GM21529 (cell line): ENCODE measurements around the gene DDX41.
"Not testable (repeated sequence)": the region's sequence is repeated elsewhere in the genome, so short reads cannot be mapped to it uniquely, and the experiment has no call there.

Source experiments
- ATAC-seq: cut with Tn5 transposase; IDR thresholded peaks from one replicate; pipeline ENCODE4 v1.9.1; 2021; ENCODE audit not compliant: unreplicated experiment

The DDX41 gene

GRCh38 chr5:177537389-177538361, 20.9 kb upstream of the DDX41 start:
- no peak for ATAC-seq

- no peak for ATAC-seq
These were observed 19.6 kb upstream of the DDX41 start for GRCh38 chr5:177536386-177536785.

- ATAC-seq: no peak
These were observed 18.4 kb upstream of the DDX41 start for GRCh38 chr5:177535125-177535524.

GRCh38 chr5:177534433-177534832, 17.7 kb upstream of the DDX41 start:
- ATAC-seq: not testable (repeated sequence)

GRCh38 chr5:177531209-177531940, 14.6 kb upstream of the DDX41 start:
- no peak for ATAC-seq

- no peak for ATAC-seq
These were observed 13.9 kb upstream of the DDX41 start for GRCh38 chr5:177530638-177531037.

GRCh38 chr5:177529247-177530203, 12.8 kb upstream of the DDX41 start:
- ATAC-seq: no peak

GRCh38 chr5:177528631-177529030, 11.9 kb upstream of the DDX41 start:
- ATAC-seq: no peak

- no peak for ATAC-seq
These were observed 10.8 kb upstream of the DDX41 start for GRCh38 chr5:177527595-177527994.

- ATAC-seq: no peak
These were observed 10.0 kb upstream of the DDX41 start for GRCh38 chr5:177526791-177527190.

- ATAC-seq: no peak
These were observed 9.4 kb upstream of the DDX41 start for GRCh38 chr5:177526191-177526590.

GRCh38 chr5:177524941-177525655, 8.3 kb upstream of the DDX41 start:
- no peak for ATAC-seq

- ATAC-seq: no peak
These were observed 7.8 kb upstream of the DDX41 start for GRCh38 chr5:177524539-177524900.

- ATAC-seq: no peak
These were observed 7.2 kb upstream of the DDX41 start for GRCh38 chr5:177523711-177524538.

- ATAC-seq: no peak
These were observed 4.3 kb upstream of the DDX41 start for GRCh38 chr5:177520916-177521513.

- no peak for ATAC-seq
These were observed 3.5 kb upstream of the DDX41 start for GRCh38 chr5:177520271-177520670.

GRCh38 chr5:177519463-177520235, 2.9 kb upstream of the DDX41 start:
- ATAC-seq: no peak

GRCh38 chr5:177515580-177515979, 1.2 kb downstream of the DDX41 start:
- ATAC-seq: no peak
